ENCODE measurements around the gene FBXL17. TPM values are rescaled to one million over a fixed set of nuclear protein-coding genes. Genes with fewer than 3 reads are reported as not detected.

Gene FBXL17
- total RNA-seq, 2 donors from 2014 or later: 24.8 to 58.2 TPM

- DNase-seq (ENCODE audit: low spot score) (no peak), ATAC-seq (ENCODE audit: insufficient number of reproducible peaks, low FRiP score, low read depth) (no peak)
- H3K4me3 ChIP-seq: no peak overlapping the region
- TF ChIP-seq, protein P1, sequence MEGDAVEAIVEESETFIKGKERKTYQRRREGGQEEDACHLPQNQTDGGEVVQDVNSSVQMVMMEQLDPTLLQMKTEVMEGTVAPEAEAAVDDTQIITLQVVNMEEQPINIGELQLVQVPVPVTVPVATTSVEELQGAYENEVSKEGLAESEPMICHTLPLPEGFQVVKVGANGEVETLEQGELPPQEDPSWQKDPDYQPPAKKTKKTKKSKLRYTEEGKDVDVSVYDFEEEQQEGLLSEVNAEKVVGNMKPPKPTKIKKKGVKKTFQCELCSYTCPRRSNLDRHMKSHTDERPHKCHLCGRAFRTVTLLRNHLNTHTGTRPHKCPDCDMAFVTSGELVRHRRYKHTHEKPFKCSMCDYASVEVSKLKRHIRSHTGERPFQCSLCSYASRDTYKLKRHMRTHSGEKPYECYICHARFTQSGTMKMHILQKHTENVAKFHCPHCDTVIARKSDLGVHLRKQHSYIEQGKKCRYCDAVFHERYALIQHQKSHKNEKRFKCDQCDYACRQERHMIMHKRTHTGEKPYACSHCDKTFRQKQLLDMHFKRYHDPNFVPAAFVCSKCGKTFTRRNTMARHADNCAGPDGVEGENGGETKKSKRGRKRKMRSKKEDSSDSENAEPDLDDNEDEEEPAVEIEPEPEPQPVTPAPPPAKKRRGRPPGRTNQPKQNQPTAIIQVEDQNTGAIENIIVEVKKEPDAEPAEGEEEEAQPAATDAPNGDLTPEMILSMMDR (IDR thresholded peaks at IDR 0.05): no peak
- no peak overlapping the region for H3K27ac ChIP-seq
- no peaks in the 10 kb centered on the region for H3K36me3 ChIP-seq
- no peaks in the 10 kb centered on the region for H3K9me3 ChIP-seq
- no peaks in the 10 kb centered on the region for H3K27me3 ChIP-seq (replicated peaks; ENCODE audit: insufficient read depth)
- H3K4me1 ChIP-seq (ENCODE audit: control insufficient read depth in 1 of 2, low read depth in 2 of 2): peaks cover 0 to 7% of the 10 kb centered on the region in 2 donors
Observed at GRCh38 chr5:107980923-107981692, 400.8 kb downstream of the FBXL17 start.

GRCh38 chr5:107979900-107980299, 402.0 kb downstream of the FBXL17 start:
- no peaks in the 10 kb centered on the region for H3K36me3 ChIP-seq
- peaks cover 0 to under 1% of the 10 kb centered on the region in 2 donors for H3K4me1 ChIP-seq (ENCODE audit: control insufficient read depth in 1 of 2, low read depth in 2 of 2)
- no peak overlapping the region for H3K27ac ChIP-seq
- no peak for ATAC-seq (ENCODE audit: insufficient number of reproducible peaks, low FRiP score, low read depth)
- TF ChIP-seq, protein P1 (IDR thresholded peaks at IDR 0.05): no peak
- H3K4me3 ChIP-seq: no peak overlapping the region
- H3K27me3 ChIP-seq (replicated peaks; ENCODE audit: insufficient read depth): no peaks in the 10 kb centered on the region
- no peaks in the 10 kb centered on the region for H3K9me3 ChIP-seq
- DNase-seq (ENCODE audit: low spot score): no peak

GRCh38 chr5:107979291-107979690, 402.6 kb downstream of the FBXL17 start:
- DNase-seq (ENCODE audit: low spot score) (no peak), ATAC-seq (ENCODE audit: insufficient number of reproducible peaks, low FRiP score, low read depth) (peak; percentile 20)
- Histone ChIP-seq H3K4me3 (no peak overlapping the region), H3K27me3 (replicated peaks; ENCODE audit: insufficient read depth) (no peaks in the 10 kb centered on the region), H3K36me3 (no peaks in the 10 kb centered on the region), H3K4me1 (ENCODE audit: control insufficient read depth in 1 of 2, low read depth in 2 of 2) (no peaks in the 10 kb centered on the region), H3K9me3 (no peaks in the 10 kb centered on the region), H3K27ac (no peak overlapping the region)
- TF ChIP-seq, protein P1 (IDR thresholded peaks at IDR 0.05): no peak

DNA sequence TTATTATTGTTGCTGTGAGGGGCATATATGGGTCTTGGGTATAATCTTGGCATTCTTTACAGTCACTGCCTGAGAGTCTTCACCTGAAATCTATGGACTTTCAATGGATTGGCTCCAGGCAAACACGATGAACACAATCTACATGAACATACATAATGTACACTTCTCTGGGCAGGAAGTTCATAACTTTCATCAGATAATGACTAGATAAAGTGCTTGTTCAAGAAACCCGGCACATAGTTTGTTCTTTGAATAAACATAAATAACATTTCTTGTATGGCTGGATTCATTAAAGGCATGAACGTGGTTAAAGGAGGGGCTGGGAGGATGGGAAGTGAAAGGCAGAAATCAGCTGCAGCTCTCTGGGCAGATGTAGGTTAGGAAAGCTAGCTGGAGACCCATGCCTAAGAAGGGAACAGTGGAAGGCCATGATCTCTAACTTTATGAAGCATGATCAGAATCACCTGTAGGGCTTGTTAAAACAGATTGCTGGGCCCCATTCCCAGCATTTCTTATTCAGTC, 404.3 kb downstream of the FBXL17 start:
- ATAC-seq (ENCODE audit: insufficient number of reproducible peaks, low FRiP score, low read depth): no peak
- Histone ChIP-seq H3K4me1 (ENCODE audit: control insufficient read depth in 1 of 2, low read depth in 2 of 2) (no peaks in the 10 kb centered on the region), H3K36me3 (no peaks in the 10 kb centered on the region), H3K4me3 (no peak overlapping the region), H3K27ac (no peak overlapping the region), H3K27me3 (replicated peaks; ENCODE audit: insufficient read depth) (no peaks in the 10 kb centered on the region), H3K9me3 (no peaks in the 10 kb centered on the region)
- TF ChIP-seq, protein P1 (IDR thresholded peaks at IDR 0.05): no peak
- DNase-seq (ENCODE audit: low spot score): no peak

DNA sequence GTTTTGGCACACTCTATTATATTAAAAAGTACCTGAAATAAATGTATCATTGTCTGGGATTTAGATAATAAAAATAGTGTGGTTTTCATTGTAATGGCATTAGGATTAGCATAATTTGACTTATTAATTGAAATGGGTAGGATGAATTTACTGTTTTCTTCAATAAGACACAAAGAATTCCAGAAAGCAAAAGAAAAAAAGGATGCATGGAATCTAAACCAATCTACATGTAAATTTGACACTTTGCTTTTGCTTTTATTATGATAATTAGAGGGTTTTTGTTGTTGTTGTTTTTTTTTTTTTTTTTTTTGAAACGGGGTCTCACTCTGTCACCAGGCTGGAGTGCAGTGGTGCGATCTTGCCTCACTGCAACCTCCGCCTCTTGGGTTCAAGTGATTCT, 406.3 kb downstream of the FBXL17 start:
- TF ChIP-seq, protein P1 (IDR thresholded peaks at IDR 0.05): no peak
- H3K4me1 ChIP-seq (ENCODE audit: control insufficient read depth in 1 of 2, low read depth in 2 of 2): no peaks in the 10 kb centered on the region
- no peak overlapping the region for H3K4me3 ChIP-seq
- no peaks in the 10 kb centered on the region for H3K9me3 ChIP-seq
- DNase-seq (ENCODE audit: low spot score) (no peak), ATAC-seq (ENCODE audit: insufficient number of reproducible peaks, low FRiP score, low read depth) (no peak)
- no peak overlapping the region for H3K27ac ChIP-seq
- H3K27me3 ChIP-seq (replicated peaks; ENCODE audit: insufficient read depth): no peaks in the 10 kb centered on the region
- H3K36me3 ChIP-seq: no peaks in the 10 kb centered on the region
